HG02981 (cell line): ENCODE data around the gene DPY19L2.
"Not testable (repeated sequence)": the region's sequence is repeated elsewhere in the genome, so short reads cannot be mapped to it uniquely, and the experiment has no call there.

ENCODE experiments used
- ATAC-seq: cut with Tn5 transposase; IDR thresholded peaks from one replicate; pipeline ENCODE4 v1.9.1; 2021; ENCODE audit warnings: mild to moderate bottlenecking, moderate library complexity; ENCODE audit not compliant: unreplicated experiment

DPY19L2 gene

GRCh38 chr12:63537838-63538237 is 130.5 kb downstream of the DPY19L2 start:
- not testable (repeated sequence) for ATAC-seq

- ATAC-seq = not testable (repeated sequence)
These were observed 138.7 kb downstream of the DPY19L2 start for GRCh38 chr12:63529641-63530040.

GRCh38 chr12:63525831-63526230 is 142.5 kb downstream of the DPY19L2 start:
- ATAC-seq = no peak

- no peak for ATAC-seq
These were observed 146.6 kb downstream of the DPY19L2 start for GRCh38 chr12:63521706-63522105.
